ENCODE results near the gene SEMA4G. TPM values are rescaled to one million over a fixed set of nuclear protein-coding genes. Genes with fewer than 3 reads are reported as not detected.

The SEMA4G gene, protein sequence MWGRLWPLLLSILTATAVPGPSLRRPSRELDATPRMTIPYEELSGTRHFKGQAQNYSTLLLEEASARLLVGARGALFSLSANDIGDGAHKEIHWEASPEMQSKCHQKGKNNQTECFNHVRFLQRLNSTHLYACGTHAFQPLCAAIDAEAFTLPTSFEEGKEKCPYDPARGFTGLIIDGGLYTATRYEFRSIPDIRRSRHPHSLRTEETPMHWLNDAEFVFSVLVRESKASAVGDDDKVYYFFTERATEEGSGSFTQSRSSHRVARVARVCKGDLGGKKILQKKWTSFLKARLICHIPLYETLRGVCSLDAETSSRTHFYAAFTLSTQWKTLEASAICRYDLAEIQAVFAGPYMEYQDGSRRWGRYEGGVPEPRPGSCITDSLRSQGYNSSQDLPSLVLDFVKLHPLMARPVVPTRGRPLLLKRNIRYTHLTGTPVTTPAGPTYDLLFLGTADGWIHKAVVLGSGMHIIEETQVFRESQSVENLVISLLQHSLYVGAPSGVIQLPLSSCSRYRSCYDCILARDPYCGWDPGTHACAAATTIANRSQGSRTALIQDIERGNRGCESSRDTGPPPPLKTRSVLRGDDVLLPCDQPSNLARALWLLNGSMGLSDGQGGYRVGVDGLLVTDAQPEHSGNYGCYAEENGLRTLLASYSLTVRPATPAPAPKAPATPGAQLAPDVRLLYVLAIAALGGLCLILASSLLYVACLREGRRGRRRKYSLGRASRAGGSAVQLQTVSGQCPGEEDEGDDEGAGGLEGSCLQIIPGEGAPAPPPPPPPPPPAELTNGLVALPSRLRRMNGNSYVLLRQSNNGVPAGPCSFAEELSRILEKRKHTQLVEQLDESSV
- 6.5 TPM for total RNA-seq

DNA sequence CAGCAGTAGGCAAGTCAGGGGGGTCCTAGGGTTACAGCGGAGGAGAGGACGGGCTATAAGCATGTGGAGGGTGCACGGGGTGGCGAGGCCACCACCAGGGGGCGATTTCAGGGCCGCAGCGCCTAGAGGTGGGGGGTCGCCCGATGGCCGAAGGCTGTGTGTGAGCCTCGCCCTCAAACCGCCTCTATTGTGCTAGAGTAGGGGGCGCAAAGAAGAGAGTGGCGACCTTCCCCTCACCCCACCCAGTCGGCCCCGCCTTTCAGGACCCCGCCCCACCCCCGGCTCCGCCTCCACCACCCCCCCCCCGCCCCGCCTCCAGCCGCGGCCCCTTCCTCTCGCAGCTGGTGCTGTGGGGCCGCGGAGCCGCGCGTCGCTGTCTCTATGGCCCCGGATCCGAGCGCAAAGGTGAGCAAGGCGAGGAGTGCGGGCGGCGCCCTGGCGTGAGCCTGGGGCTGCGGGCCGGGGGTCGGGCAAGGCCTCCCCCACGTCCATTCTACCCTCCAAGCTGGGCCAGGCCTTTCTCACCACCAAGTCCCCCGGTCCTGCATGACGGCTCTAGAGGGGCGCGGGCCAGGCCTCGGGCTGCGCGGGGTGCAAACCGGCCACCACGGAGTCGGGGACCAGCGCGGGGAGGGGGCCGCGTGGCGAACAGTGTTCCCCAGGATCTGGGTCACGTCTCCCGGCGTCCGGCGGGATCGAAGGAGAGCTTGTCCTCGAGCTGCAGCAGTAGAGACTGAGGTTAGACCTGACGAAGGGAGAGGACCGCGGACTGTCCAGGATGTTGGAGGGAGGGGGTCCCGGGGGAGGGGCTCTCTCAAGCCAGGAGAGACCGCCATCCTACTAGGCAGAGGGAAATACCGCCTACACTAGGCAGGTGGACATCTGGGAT is at the start of gene SEMA4G:
SEMA4G (plus strand) TSS at position 318 of the 889 bp plus-strand sequence. CDS start 3,409 bp downstream, outside the sequence.
- no peak for FAIRE-seq
- DNase-seq (ENCODE audit: low spot score in 2 of 2) = peak; percentile 61

DNA sequence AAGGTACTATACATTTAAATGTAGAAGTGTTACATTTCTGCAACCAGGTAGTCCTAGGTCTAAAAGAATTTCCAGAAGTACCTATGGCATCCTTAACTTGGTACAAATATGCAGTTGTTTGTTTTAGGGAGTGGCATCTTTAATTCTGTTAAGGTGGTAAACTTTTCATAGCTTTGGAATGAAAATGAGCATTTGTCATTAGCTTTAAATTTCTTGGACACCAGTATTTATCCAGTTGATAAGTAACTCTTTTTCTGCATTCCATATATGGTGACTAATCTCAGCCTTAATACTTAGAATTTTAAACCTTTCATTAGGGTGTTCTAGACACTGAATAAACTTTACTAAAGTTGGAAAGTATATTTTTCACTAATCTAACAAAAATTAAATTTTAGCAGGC is 45.7 kb upstream of the SEMA4G start:
- DNase-seq (ENCODE audit: low spot score in 2 of 2) (no peak), FAIRE-seq (no peak)

DNA sequence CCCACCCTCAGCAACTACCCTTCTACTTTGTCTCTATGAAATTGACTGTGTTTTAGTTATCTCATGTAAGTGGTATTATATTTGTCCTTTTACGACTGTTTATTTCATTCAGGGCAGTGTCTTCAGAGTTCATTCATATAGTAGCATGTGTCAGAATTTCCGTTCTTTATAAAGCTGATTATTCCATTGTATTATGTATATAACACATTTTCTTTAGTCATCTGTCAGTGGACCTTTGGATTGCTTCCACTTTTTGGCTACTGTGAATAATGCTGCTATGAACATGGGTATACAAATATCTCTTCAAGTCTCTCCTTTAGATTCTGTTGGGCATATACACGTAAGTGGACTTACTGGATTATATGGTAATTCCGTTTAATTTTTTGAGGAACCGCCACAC is 42.0 kb upstream of the SEMA4G start:
- FAIRE-seq (no peak), DNase-seq (ENCODE audit: low spot score in 2 of 2) (no peak)

DNA sequence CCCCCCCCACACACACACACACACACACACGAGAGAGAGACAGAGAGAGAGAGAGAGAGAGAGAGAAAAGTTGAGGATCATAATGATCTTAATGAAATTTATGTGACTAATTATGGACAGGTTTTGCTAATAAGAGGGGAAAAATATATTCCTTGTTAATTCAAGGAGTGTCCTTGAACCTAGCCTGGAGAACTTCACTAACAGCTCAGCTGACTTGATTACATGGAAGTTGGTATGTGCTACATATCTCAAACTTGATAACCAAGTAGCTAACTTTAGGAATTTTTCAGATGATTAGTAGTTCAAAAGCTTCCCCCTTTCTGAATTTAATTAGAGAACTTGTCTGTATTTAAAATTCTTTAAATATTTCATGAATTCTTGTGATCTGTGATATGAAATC is 41.3 kb upstream of the SEMA4G start:
- FAIRE-seq = no peak
- no peak for DNase-seq (ENCODE audit: low spot score in 2 of 2)

DNA sequence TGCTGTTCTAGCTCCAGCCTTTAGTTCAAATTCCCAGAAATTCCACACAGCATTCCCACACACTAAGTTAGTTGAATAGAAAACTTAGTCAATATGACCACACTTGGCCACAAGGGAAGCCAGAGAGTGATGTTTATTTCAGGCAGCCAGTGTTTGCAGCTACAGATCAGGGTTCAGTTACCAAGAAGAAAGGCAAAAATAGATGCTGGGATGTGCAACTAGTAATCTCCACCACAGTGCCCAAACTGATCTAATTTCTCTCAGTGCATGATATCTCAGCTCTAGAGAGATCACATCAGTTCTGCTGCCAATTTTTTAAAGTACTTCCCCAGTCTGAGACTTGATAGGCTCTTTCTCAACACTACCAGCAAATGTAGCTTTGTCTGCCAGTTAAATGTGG is 38.9 kb upstream of the SEMA4G start:
- FAIRE-seq (no peak), DNase-seq (ENCODE audit: low spot score in 2 of 2) (no peak)

DNA sequence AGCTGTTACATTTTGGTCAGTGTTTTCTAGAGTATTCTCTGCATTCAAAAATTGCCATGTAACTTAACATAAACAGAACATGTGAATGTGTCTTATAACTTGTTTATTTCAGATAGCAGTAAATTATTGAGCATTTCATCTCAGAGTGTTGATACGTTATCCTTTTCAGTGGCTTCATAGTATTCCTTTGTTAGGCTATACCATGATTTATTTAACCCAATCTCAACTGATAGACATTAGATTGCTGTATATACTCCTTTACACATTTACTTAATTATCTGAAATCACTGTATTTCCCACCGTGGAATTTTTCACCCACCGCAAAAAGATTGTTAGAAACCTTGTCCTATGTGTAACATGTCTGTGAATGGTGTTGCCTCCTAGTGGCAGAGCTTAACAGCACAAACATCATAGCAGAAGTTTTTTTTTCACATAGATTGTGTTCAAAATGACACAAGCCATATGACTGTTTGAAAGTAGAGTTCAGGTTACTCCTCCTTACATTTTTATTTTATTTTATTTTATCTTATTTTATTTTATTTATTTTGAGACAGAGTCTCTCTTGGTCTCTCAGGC is 35.1 kb upstream of the SEMA4G start:
- DNase-seq (ENCODE audit: low spot score in 2 of 2) = no peak
- no peak for FAIRE-seq

DNA sequence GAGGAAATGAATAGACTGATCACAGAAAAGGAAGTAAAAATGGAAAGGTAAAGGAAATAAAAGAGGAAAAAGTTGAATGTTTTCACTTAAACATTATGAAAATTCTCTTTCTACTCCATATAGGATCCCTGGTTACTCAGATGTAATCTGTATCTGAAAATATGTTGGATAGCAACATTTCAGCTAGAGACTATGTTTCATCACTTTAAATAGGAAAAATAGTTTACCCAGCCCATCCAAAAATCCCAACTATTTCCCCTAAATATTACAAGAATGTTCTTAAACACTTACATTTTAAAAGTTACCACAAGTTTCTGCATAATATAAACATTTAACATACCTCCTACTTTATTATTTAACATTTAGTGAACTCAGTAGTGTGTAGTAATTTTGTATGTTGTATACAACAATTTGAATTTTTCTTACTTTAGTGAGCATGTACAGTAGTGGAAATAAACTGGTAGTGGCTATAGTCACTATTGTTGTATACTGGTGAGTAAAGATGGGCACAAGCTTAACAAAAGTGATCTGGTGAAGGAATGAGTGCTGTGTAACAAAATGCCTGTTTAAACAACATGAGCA is 29.4 kb upstream of the SEMA4G start:
- no peak for FAIRE-seq
- DNase-seq (ENCODE audit: low spot score in 2 of 2) = no peak

DNA sequence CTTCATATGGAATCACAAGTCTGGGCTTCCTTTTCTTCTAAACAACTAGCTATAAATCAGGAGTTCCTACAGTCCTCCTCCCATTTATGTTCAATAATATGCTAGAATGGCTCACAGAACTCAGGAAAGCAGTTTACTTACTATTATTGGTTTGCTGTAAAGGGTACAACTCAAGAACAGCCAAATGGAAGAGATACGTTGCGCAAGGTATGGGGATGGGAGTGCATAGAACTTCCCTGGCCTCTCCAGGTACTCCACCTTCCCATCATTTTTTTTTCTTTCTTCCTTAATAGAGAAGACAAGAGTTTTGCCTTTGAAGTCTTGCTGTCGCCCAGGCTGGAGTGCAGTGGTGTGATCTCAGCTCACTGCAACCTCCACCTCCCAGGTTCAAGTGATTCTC is 27.1 kb upstream of the SEMA4G start:
- DNase-seq (ENCODE audit: low spot score in 2 of 2) (no peak), FAIRE-seq (no peak)

DNA sequence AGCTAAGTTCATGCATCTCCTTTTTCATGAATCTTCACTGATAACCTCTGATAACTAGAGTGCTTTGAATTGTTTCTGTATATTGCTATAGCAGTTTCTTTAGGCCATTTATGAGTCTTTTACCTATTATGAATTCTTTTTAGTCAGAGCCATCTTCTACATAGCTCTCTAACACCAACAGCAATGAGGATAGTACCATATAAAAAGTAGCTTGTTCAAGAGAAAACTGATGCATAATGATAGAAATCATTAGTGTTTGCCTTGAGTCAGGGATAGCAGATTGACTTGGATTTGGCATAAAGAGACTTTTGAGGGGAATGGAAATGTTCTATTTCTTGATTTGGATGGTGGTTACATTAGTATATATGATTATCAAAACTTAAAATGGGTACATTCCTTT is 25.8 kb upstream of the SEMA4G start:
- FAIRE-seq = no peak
- no peak for DNase-seq (ENCODE audit: low spot score in 2 of 2)

DNA sequence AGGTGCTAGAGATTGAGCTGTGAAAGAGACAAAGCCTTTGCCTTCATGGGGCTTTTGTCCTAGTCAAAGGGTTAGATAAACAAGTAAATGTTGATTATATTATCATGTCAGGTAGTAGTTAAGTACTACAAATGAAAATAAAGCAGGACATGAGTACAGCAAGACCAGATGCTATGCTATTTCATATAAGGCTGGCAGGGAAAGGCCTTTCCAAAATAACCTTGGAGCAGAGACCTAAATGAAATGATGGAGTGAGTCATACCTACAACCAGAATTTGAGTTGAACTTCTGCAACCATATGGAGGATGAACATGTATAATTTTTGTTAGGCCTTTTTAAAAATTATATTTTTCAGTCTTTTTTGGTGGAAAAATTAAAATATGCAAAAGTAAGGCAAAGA is 23.6 kb upstream of the SEMA4G start:
- FAIRE-seq = no peak
- no peak for DNase-seq (ENCODE audit: low spot score in 2 of 2)

DNA sequence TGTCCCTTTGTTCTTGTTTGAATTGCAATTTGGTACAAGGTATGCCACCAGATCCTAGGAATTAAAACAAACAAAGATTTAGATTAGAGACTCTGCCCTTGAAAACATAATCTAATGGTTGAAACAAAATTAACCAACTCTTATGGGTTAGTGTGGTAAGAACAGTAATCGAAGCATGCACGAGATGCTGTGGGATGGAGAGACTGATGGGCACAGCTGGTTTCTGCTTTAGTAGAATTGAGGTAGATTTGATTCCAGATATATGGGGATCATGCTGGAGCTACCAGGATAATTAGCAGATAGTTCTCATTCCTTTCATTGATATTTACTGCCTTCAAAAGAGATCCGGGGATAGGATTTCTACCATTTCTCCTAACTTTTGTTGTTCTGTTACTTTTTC is 20.4 kb upstream of the SEMA4G start:
- FAIRE-seq (no peak), DNase-seq (ENCODE audit: low spot score in 2 of 2) (no peak)

DNA sequence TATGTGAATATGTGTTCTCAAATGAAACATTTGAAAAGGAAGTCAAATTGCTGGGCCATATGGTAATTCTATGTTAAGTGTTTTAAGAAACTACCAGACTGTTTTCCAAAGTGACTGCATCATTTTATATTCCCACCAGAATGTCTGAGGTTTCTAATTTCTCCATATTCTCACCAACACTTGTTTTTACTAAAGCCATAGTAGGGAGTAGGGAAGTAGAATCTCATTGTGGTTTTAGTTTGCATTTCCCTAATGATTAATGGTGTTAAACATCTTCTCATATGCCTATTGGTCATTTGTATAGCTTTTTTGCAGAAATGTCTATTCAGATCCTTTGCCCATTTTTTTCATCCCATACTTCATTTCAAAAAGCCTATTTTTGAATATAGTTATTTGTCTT is 9.1 kb upstream of the SEMA4G start:
- FAIRE-seq = no peak
- DNase-seq (ENCODE audit: low spot score in 2 of 2) = no peak

DNA sequence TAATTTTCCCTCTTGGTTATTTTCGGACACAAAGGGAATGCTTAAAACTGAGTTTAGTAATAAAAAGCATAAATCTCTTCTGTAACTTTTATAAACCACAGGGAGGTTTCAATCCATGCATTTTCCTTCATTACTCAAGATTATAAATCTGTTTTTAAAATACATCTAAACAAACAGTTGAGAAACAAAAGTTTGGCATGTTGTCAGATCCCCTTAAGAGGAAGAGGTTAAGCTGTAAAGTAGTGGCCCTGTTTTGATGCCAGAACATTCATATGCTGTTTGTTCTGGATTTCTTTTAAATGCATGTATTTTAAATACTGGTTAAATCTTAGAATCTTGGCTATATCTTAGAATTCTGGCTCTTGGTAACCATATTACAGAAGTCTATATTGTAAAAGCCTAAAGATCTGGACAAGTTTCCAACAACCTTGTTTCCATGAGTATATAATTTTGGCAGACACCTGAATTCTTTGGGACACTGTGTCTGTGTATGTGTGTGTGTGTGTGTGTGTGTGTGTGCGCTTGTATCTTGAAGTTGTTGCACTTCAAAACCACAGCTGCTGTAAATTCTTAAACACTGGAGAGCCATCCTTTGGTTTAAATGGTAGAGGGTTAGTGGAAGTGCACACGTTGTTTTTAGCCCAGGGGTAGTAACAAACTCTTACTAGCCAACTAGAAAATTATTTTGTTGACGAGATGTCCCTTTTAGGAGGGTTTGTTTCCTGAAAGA is 6.8 kb upstream of the SEMA4G start:
- no peak for FAIRE-seq
- no peak for DNase-seq (ENCODE audit: low spot score in 2 of 2)

DNA sequence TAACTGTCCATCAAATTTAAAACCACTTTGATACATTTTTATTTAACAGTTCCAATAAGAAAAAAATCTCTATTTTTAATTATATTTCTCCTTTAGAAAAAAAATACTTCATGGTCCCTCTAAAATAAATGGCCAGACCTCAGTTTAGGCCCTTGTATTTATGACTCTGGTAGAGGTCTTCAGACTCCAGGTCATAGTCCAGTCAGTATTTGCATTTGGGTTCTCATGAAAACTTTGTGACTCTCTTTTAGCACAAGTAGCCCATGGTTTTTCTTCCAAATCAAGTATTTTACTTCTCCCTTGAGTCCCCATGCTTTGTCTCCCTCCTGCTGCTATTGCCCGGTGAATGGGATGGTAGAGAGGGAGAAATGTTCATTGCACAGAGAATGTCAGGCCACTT is 5.5 kb upstream of the SEMA4G start:
- no peak for FAIRE-seq

DNA sequence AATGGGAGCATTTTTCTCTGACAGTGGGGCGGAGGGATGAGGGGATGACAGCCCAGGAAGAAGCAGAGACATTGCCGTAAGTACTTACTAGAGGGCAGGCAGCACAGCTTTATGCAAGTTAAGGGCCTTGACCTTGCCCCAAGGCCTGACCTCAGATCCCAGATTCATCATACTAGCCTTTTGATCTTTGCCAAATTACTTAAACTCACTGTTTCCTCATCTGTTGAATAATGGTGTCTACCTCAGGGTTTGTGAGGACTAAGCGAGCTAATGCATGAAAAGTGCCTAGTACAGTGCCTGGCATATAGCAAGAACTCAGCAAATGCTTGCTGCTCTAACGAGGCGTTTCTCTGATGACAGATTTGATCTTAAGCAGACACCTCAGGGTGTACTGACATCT is 3.5 kb upstream of the SEMA4G start:
- FAIRE-seq = no peak
- no peak for DNase-seq (ENCODE audit: low spot score in 2 of 2)

More for the DNA sequence above, 5.5 kb upstream of the SEMA4G start:
- DNase-seq (ENCODE audit: low spot score in 2 of 2) = no peak

DNA sequence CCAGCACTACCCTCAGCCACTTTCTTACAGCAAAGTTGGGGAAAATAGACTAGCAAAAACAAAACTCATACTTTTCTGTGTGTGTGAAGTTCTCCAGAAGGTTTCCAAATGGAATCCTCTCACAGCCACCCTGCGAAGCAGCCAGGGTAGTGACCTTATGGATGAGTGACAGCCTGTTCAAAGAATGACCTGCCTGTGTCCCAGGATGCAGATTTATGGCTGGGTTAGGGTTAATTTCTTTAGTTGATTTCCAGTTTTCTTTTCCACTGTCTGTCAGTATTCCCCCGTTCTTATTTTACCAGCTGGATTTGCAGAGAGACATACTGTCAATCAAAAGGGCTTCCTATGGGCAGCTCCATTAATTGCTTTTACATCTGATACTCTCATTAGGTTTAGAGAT is 2.4 kb upstream of the SEMA4G start:
- FAIRE-seq = no peak
- no peak for DNase-seq (ENCODE audit: low spot score in 2 of 2)

DNA sequence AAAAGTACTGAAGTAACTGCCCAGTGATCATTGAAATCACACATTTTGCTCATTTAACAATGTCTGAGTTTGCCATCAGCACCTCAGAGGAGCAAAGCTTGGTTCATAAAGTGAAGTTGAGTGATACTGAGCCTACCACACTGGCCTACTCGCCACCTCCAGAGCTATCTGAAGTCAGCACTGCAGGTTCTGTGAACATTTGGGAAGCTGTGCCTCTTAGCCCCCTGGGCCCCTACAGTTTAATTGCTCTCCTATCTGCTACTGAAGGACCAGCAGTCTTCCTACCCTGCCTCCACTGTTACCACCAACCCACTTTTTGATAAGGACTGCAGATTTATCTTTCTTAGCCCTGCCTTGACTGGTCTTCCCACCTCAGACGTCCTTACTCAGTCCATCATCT is 2.0 kb upstream of the SEMA4G start:
- DNase-seq (ENCODE audit: low spot score in 2 of 2) = no peak
- no peak for FAIRE-seq

DNA sequence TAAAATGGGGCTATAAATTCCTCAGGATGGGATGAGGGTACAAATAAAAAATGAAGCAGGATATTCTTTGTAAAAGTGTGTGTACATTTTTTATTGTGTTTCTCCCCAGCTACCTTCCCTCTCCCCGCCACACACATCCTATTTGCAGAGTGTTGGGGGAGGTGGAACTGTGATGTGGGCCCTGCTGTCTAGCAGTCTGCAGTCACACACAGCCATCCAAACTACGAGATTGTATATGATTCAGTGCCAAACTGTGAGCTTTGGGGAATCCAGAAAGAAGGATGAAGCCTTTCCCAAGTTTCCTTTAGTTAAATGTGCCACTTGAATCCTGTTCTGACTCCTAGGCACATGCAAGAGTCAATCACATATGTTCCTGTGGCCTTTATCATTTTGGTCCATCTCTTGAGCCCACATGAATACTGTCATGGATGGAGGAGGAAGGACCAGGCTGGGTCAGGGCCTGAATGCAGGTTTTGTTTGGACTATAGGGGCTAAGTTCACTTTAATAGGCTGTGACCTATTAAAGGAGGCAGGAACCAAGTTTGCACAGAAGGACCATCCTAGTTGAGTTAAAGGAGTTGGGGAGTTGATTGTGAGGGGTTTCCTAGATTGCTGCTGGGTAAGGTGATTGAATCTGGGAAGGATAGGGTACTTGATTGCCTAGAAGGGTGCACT is 1.1 kb upstream of the SEMA4G start:
- FAIRE-seq = no peak
- peak in 1 of 2 donors; percentile 18 for DNase-seq (ENCODE audit: low spot score in 2 of 2)

DNA sequence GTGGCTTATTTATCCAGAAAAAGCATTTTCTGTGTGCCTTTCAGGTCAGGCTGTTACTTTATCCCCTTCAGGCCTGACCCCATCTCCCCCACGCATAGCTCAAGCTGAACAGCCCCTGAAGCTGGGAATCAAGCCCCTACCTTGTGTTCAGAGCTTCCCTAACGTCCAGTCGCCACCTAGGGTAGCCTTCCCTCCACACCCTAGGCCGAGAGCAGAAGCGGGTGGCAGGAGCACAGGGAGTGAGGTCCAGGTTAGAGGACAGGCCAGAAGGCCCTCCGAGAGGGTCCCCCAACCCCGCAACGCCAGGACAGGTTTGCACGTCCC is 479 bp upstream of the SEMA4G start:
- no peak for FAIRE-seq

More for the DNA sequence above, 479 bp upstream of the SEMA4G start:
- DNase-seq (ENCODE audit: low spot score in 2 of 2) = no peak

Data from frontal cortex (tissue), 4 donors.